ENCODE data around the gene SPTBN1.
A peak's percentile ranks its signal among the peaks of the same experiment; 100 is the strongest.

The SPTBN1 gene

DNA sequence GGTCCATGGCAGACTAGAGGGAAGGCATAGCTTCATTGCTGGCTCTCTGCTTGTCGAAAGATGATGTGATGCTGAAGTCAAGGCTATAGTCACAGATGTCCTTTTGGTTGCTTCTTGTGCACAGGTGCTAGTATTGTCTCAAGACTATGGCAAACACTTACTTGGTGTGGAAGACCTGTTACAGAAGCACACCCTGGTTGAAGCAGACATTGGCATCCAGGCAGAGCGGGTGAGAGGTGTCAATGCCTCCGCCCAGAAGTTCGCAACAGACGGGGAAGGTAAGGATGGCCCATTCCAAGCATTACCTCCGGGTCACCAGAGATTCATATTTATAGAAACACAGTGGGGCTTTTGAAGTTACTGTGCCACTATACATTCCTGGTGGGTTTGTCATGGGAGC, 171.8 kb downstream of the SPTBN1 start:
- TF ChIP-seq, protein P1, sequence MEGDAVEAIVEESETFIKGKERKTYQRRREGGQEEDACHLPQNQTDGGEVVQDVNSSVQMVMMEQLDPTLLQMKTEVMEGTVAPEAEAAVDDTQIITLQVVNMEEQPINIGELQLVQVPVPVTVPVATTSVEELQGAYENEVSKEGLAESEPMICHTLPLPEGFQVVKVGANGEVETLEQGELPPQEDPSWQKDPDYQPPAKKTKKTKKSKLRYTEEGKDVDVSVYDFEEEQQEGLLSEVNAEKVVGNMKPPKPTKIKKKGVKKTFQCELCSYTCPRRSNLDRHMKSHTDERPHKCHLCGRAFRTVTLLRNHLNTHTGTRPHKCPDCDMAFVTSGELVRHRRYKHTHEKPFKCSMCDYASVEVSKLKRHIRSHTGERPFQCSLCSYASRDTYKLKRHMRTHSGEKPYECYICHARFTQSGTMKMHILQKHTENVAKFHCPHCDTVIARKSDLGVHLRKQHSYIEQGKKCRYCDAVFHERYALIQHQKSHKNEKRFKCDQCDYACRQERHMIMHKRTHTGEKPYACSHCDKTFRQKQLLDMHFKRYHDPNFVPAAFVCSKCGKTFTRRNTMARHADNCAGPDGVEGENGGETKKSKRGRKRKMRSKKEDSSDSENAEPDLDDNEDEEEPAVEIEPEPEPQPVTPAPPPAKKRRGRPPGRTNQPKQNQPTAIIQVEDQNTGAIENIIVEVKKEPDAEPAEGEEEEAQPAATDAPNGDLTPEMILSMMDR (IDR thresholded peaks at IDR 0.05; ENCODE audit: low read depth, low read length, missing control alignments) = no peak
- peaks cover 95% of the 10 kb centered on the region for H3K36me3 ChIP-seq (replicated peaks)
- H3K27ac ChIP-seq = no peak overlapping the region
- in situ Hi-C loops (cut with HindIII; ENCODE audit: low pct_ligation_motif_present, low sequenced_read_pairs) = no loop called here
- no peak overlapping the region for H3K4me3 ChIP-seq (ENCODE audit: low read depth, low read length)
- H3K27me3 ChIP-seq (replicated peaks) = no peaks in the 10 kb centered on the region
- DNase-seq = no peak

DNA sequence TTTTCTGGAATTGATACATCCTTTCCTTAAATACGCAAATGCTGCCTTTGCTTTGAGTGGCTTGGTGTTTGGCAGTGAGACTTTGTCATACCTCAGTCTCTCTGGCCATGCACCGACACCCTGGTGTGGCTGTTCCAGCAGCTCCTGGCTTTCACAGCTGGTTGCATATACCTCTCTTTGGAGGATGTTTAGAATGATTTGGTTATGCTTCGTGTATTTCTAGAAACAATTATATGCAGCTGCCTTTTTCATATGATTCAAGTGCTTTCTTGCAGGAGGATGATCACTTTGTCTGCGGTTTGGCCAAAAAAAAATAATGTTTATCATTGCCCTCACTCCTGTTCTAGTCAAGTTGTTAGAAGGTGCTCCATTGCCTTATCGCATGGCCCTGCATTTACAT, 172.3 kb downstream of the SPTBN1 start:
- Histone ChIP-seq H3K4me3 (ENCODE audit: low read depth, low read length) (no peak overlapping the region), H3K36me3 (replicated peaks) (peaks cover 93% of the 10 kb centered on the region), H3K27me3 (replicated peaks) (no peaks in the 10 kb centered on the region), H3K27ac (no peak overlapping the region)
- in situ Hi-C loops (cut with HindIII; ENCODE audit: low pct_ligation_motif_present, low sequenced_read_pairs) = no loop called here
- no peak for DNase-seq
- TF ChIP-seq, protein P1 (IDR thresholded peaks at IDR 0.05; ENCODE audit: low read depth, low read length, missing control alignments) = no peak

DNA sequence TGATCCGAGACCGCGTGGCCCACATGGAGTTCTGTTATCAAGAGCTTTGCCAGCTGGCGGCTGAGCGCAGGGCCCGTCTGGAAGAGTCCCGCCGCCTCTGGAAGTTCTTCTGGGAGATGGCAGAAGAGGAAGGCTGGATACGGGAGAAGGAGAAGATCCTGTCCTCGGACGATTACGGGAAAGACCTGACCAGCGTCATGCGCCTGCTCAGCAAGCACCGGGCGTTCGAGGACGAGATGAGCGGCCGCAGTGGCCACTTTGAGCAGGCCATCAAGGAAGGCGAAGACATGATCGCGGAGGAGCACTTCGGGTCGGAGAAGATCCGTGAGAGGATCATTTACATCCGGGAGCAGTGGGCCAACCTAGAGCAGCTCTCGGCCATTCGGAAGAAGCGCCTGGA, 172.8 kb downstream of the SPTBN1 start:
- Histone ChIP-seq H3K27ac (no peak overlapping the region), H3K36me3 (replicated peaks) (peaks cover 89% of the 10 kb centered on the region), H3K4me3 (ENCODE audit: low read depth, low read length) (no peak overlapping the region), H3K27me3 (replicated peaks) (no peaks in the 10 kb centered on the region)
- DNase-seq = no peak
- in situ Hi-C loops (cut with HindIII; ENCODE audit: low pct_ligation_motif_present, low sequenced_read_pairs) = no loop called here
- TF ChIP-seq, protein P1 (IDR thresholded peaks at IDR 0.05; ENCODE audit: low read depth, low read length, missing control alignments) = no peak

DNA sequence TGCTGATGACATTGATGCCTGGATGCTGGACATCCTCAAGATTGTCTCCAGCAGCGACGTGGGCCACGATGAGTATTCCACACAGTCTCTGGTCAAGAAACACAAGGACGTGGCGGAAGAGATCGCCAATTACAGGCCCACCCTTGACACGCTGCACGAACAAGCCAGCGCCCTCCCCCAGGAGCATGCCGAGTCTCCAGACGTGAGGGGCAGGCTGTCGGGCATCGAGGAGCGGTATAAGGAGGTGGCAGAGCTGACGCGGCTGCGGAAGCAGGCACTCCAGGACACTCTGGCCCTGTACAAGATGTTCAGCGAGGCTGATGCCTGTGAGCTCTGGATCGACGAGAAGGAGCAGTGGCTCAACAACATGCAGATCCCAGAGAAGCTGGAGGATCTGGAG, 173.3 kb downstream of the SPTBN1 start:
- DNase-seq = no peak
- in situ Hi-C loops (cut with HindIII; ENCODE audit: low pct_ligation_motif_present, low sequenced_read_pairs) = no loop called here
- Histone ChIP-seq H3K27ac (peak overlapping the region; percentile 52), H3K27me3 (replicated peaks) (no peaks in the 10 kb centered on the region), H3K36me3 (replicated peaks) (peaks cover 89% of the 10 kb centered on the region), H3K4me3 (ENCODE audit: low read depth, low read length) (no peak overlapping the region)
- TF ChIP-seq, protein P1 (IDR thresholded peaks at IDR 0.05; ENCODE audit: low read depth, low read length, missing control alignments) = no peak

DNA sequence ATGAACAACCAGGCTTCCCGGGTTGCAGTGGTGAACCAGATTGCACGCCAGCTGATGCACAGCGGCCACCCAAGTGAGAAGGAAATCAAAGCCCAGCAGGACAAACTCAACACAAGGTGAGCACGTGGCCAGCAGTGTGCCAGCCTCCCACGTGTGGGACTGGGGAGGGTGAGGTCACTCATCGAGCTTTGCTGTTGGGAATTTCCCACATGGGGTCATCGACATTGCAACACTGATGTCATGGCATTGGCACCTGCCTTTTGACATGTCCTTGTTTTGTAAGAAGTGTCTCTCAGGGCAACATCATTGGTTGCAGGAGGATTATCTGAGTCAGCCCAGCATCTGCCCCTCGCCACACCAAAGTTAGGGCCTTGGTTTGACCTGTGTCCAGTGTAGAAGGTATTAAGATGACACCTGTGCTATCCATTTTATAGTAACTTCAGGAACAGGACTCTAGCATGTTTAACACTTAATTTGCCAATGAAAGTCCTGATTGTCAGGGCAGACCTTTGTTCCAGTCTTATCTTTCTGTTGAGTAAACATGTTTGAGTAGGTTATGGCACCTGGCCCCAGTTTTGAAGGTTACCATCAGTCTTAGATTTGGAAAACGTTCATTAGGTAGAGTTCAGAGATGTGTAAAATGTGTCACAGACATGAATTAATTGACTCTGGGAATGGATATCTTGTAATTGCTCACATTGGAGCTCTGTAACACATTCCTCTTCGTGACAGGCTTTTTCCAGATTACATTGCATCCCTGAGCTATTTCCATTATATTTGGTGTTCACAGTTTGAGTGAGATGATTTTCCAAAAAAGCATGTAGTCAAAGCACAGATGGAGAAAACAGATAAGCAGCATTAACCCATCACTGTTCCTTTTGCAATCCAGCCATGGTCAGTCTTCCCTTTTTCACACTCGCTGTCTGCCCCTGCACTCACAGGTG, 174.1 kb downstream of the SPTBN1 start:
- peak overlapping the region; percentile 52 for H3K27ac ChIP-seq
- in situ Hi-C loops (cut with HindIII; ENCODE audit: low pct_ligation_motif_present, low sequenced_read_pairs) = no loop called here
- H3K4me3 ChIP-seq (ENCODE audit: low read depth, low read length) = no peak overlapping the region
- H3K36me3 ChIP-seq (replicated peaks) = peaks cover 85% of the 10 kb centered on the region
- DNase-seq = peak; percentile 72
- no peaks in the 10 kb centered on the region for H3K27me3 ChIP-seq (replicated peaks)
- TF ChIP-seq, protein P1 (IDR thresholded peaks at IDR 0.05; ENCODE audit: low read depth, low read length, missing control alignments) = no peak
